ENCODE measurements around the gene INSIG2. TPM values are rescaled to one million over a fixed set of nuclear protein-coding genes. Genes with fewer than 3 reads are reported as not detected.

Gene INSIG2
- total RNA-seq, 1 experiment from 2014 or later: 12.2 TPM

DNA sequence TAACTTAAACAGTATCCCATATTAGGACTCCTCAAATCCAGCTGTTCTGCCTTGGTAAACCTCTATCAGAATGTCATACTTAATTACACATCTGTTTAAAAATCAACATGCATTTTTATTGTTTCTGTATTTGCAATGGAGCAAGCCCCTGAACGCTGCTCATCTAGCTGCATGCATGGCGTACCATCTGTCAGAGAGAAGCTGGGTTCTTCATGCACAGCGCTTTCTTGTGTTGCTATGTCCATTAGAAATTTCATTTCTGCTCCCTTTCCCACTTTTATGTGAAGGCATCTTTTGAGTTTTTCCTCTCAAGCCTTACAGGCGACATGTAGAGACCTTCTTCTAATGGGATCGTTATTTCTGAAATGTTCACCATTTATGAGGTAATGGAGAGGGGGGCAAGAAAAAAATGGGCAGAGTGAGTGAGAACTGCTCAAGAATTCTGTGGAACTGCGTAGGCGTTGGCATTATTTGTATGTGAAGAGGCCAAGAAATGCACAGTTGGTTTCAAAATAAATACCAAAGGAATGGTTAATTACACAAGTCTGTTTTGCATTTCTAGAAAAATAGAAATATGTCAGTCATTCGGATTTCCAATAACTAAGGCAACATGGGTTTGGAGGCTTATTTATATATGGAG, 31.6 kb downstream of the INSIG2 start:
- peaks cover 13% of the 10 kb centered on the region for H3K4me1 ChIP-seq
- ChIA-PET POLR2A (no interaction called here), CTCF (no interaction called here)
- Mint-ChIP-seq H3K27ac (ENCODE audit: unreplicated experiment) (no peak overlapping the region), H3K9me3 (ENCODE audit: unreplicated experiment) (no peaks in the 10 kb centered on the region), H3K4me1 (ENCODE audit: low read depth, unreplicated experiment) (peaks cover 12% of the 10 kb centered on the region), H3K27me3 (ENCODE audit: insufficient read depth, unreplicated experiment) (no peaks in the 10 kb centered on the region), H3K4me3 (ENCODE audit: unreplicated experiment) (no peak overlapping the region), H3K36me3 (ENCODE audit: insufficient read depth, unreplicated experiment) (no peaks in the 10 kb centered on the region)
- TF ChIP-seq, protein P1, sequence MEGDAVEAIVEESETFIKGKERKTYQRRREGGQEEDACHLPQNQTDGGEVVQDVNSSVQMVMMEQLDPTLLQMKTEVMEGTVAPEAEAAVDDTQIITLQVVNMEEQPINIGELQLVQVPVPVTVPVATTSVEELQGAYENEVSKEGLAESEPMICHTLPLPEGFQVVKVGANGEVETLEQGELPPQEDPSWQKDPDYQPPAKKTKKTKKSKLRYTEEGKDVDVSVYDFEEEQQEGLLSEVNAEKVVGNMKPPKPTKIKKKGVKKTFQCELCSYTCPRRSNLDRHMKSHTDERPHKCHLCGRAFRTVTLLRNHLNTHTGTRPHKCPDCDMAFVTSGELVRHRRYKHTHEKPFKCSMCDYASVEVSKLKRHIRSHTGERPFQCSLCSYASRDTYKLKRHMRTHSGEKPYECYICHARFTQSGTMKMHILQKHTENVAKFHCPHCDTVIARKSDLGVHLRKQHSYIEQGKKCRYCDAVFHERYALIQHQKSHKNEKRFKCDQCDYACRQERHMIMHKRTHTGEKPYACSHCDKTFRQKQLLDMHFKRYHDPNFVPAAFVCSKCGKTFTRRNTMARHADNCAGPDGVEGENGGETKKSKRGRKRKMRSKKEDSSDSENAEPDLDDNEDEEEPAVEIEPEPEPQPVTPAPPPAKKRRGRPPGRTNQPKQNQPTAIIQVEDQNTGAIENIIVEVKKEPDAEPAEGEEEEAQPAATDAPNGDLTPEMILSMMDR (IDR thresholded peaks at IDR 0.05; ENCODE audit: insufficient read depth in 1 of 2, low read depth in 1 of 2, low read length in 1 of 2, severe bottlenecking in 1 of 2, unreplicated experiment in 1 of 2): no peak
- H3K36me3 ChIP-seq (ENCODE audit: control insufficient read depth, insufficient read depth, low read length): no peaks in the 10 kb centered on the region
- no TSS peak for BruUV-seq (replicated peaks)
- DNase-seq: no peak
- no peaks in the 10 kb centered on the region for H3K27me3 ChIP-seq (replicated peaks; ENCODE audit: control insufficient read depth, insufficient read depth, low read length)
- H3K4me3 ChIP-seq (ENCODE audit: low read depth, low read length): no peak overlapping the region
- no peaks in the 10 kb centered on the region for H3K9me3 ChIP-seq
- intact Hi-C loops (cut with micrococcal nuclease; ENCODE audit: unreplicated experiment): no loop called here

DNA sequence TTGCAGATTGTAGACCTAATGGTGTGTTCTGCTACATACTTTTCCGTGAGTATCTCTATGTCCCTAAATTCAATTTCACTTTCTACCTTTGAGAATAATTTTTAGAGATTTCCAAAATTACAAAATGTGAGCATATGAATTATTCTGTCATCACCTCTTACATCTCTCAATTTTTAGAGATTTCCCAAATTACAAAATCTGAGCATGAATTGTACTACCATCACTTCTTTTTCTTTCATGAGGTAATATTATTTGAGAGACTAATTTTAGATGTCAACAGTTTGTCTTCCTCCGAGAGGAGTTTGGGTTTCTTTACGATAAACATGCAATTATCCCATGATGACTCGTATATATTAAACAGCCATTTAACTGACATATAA, 32.1 kb downstream of the INSIG2 start:
- Histone ChIP-seq H3K27me3 (replicated peaks; ENCODE audit: control insufficient read depth, insufficient read depth, low read length) (no peaks in the 10 kb centered on the region), H3K4me3 (ENCODE audit: low read depth, low read length) (no peak overlapping the region), H3K36me3 (ENCODE audit: control insufficient read depth, insufficient read depth, low read length) (no peaks in the 10 kb centered on the region), H3K9me3 (no peaks in the 10 kb centered on the region), H3K4me1 (peaks cover 13% of the 10 kb centered on the region)
- ChIA-PET POLR2A (no interaction called here), CTCF (no interaction called here)
- DNase-seq: no peak
- no TSS peak for BruUV-seq (replicated peaks)
- TF ChIP-seq, protein P1 (IDR thresholded peaks at IDR 0.05; ENCODE audit: insufficient read depth in 1 of 2, low read depth in 1 of 2, low read length in 1 of 2, severe bottlenecking in 1 of 2, unreplicated experiment in 1 of 2): no peak
- H3K27me3 Mint-ChIP-seq (ENCODE audit: insufficient read depth, unreplicated experiment): no peaks in the 10 kb centered on the region
- H3K9me3 Mint-ChIP-seq (ENCODE audit: unreplicated experiment): no peaks in the 10 kb centered on the region
- peaks cover 12% of the 10 kb centered on the region for H3K4me1 Mint-ChIP-seq (ENCODE audit: low read depth, unreplicated experiment)
- no peak overlapping the region for H3K4me3 Mint-ChIP-seq (ENCODE audit: unreplicated experiment)
- intact Hi-C loops (cut with micrococcal nuclease; ENCODE audit: unreplicated experiment): no loop called here
- no peak overlapping the region for H3K27ac Mint-ChIP-seq (ENCODE audit: unreplicated experiment)
- no peaks in the 10 kb centered on the region for H3K36me3 Mint-ChIP-seq (ENCODE audit: insufficient read depth, unreplicated experiment)

DNA sequence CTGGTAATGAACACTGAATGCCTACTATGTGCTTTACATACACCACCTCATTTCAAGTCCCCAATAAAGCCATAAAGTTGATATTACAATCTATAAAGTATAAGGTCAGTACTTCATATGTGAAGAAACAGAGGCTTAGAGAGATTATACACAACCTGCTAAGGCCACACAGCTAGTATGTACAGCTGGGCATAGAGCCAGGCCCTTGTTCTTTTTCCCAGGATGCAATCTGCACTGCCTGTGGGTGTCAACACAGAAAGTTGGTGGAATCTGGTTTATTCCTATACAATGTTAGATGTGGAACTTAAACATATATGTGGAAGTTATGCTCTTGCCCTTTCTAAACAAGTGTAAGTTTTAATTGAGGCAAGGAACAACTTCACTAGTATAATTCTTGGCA, 32.8 kb downstream of the INSIG2 start:
- peaks cover 13% of the 10 kb centered on the region for H3K4me1 ChIP-seq
- no peaks in the 10 kb centered on the region for H3K9me3 ChIP-seq
- H3K36me3 Mint-ChIP-seq (ENCODE audit: insufficient read depth, unreplicated experiment): no peaks in the 10 kb centered on the region
- H3K9me3 Mint-ChIP-seq (ENCODE audit: unreplicated experiment): no peaks in the 10 kb centered on the region
- POLR2A ChIA-PET: no interaction called here
- H3K36me3 ChIP-seq (ENCODE audit: control insufficient read depth, insufficient read depth, low read length): no peaks in the 10 kb centered on the region
- TF ChIP-seq, protein P1 (IDR thresholded peaks at IDR 0.05; ENCODE audit: insufficient read depth in 1 of 2, low read depth in 1 of 2, low read length in 1 of 2, severe bottlenecking in 1 of 2, unreplicated experiment in 1 of 2): no peak
- DNase-seq: no peak
- H3K4me1 Mint-ChIP-seq (ENCODE audit: low read depth, unreplicated experiment): peaks cover 12% of the 10 kb centered on the region
- CTCF ChIA-PET: no interaction called here
- no peak overlapping the region for H3K4me3 ChIP-seq (ENCODE audit: low read depth, low read length)
- BruUV-seq (replicated peaks): no TSS peak
- no peaks in the 10 kb centered on the region for H3K27me3 ChIP-seq (replicated peaks; ENCODE audit: control insufficient read depth, insufficient read depth, low read length)
- H3K27ac Mint-ChIP-seq (ENCODE audit: unreplicated experiment): no peak overlapping the region
- H3K4me3 Mint-ChIP-seq (ENCODE audit: unreplicated experiment): no peak overlapping the region
- no peaks in the 10 kb centered on the region for H3K27me3 Mint-ChIP-seq (ENCODE audit: insufficient read depth, unreplicated experiment)
- intact Hi-C loops (cut with micrococcal nuclease; ENCODE audit: unreplicated experiment): no loop called here
